Activated T-cell treated with anti-CD3 and anti-CD28 coated beads, Interleukin-2, amount 50 U/mL, for 72 hours (primary cell): ENCODE data around the gene PRR35. TPM values are rescaled to one million over a fixed set of nuclear protein-coding genes. Genes with fewer than 3 reads are reported as not detected.

Source experiments
- ATAC-seq, 2 donors: fragments of 150-1000 bp; cut with Tn5 transposase; replicated peaks in 1 of 2; 2 replicates each; pipeline ENCODE4 v1.10.0; 2021; ENCODE audit warnings: moderate library complexity in 2 of 2, mild to moderate bottlenecking in 1 of 2
- DNase-seq, 2 donors: peaks; one replicate each; pipeline ENCODE4 v3.0.0; 2021 to 2022; ENCODE audit warnings: mixed read lengths in 1 of 2
- H3K27ac Mint-ChIP-seq: one replicate; pipeline ENCODE4 v1.8.0; 2022; ENCODE audit warnings: mild to moderate bottlenecking, moderate library complexity, mixed read lengths
- H3K27me3 Mint-ChIP-seq: one replicate; pipeline ENCODE4 v1.8.0; 2022; ENCODE audit warnings: low read depth, mixed read lengths
- H3K36me3 Mint-ChIP-seq, 2 donors: one replicate each; pipeline ENCODE4 v1.8.0; 2022; ENCODE audit warnings: mixed read lengths in 2 of 2, mild to moderate bottlenecking in 1 of 2; ENCODE audit not compliant: insufficient read depth in 2 of 2
- H3K4me1 Mint-ChIP-seq: one replicate; pipeline ENCODE4 v1.8.0; 2022; ENCODE audit warnings: low read depth, mixed read lengths
- H3K4me3 Mint-ChIP-seq, 2 donors: one replicate each; pipeline ENCODE4 v1.8.0; 2022; ENCODE audit warnings: mild to moderate bottlenecking in 2 of 2, mixed read lengths in 2 of 2, moderate library complexity in 2 of 2
- H3K9me3 Mint-ChIP-seq, 2 donors: one replicate each; pipeline ENCODE4 v1.8.0; 2022; ENCODE audit warnings: mixed read lengths in 2 of 2
- total RNA-seq, 2 donors: library from RNA; stranded (reverse); gene quantifications; one replicate each; pipeline ENCODE4 v1.2.3, GENCODE V29; 2022

The PRR35 gene
- total RNA-seq, 2 donors from 2014 or later, result 0.10 TPM; not detected in 1

GRCh38 chr16:578870-579405 is 18.7 kb downstream of the PRR35 start:
- Mint-ChIP-seq H3K4me3 (peak overlapping the region in 1 of 2 donors; percentile 40), H3K27ac (no peak overlapping the region), H3K9me3 (no peaks in the 10 kb centered on the region), H3K36me3 (no peaks in the 10 kb centered on the region), H3K27me3 (no peaks in the 10 kb centered on the region), H3K4me1 (no peaks in the 10 kb centered on the region)
- peak; percentile 91 to 93 for ATAC-seq
- peak; percentile 76 to 81 for DNase-seq

- ATAC-seq, result no peak
- DNase-seq, result no peak
- H3K4me3 Mint-ChIP-seq, result no peak overlapping the region
- no peak overlapping the region for H3K27ac Mint-ChIP-seq
- peaks cover 2% of the 10 kb centered on the region for H3K4me1 Mint-ChIP-seq
- no peaks in the 10 kb centered on the region for H3K36me3 Mint-ChIP-seq
- H3K9me3 Mint-ChIP-seq, result no peaks in the 10 kb centered on the region
- no peaks in the 10 kb centered on the region for H3K27me3 Mint-ChIP-seq
Measured at GRCh38 chr16:580141-580945, 20.1 kb downstream of the PRR35 start.

- no peaks in the 10 kb centered on the region for H3K9me3 Mint-ChIP-seq
- no peak overlapping the region for H3K27ac Mint-ChIP-seq
- H3K27me3 Mint-ChIP-seq, result no peaks in the 10 kb centered on the region
- no peaks in the 10 kb centered on the region for H3K36me3 Mint-ChIP-seq
- ATAC-seq (no peak), DNase-seq (no peak)
- H3K4me3 Mint-ChIP-seq, result no peak overlapping the region
- peaks cover 9% of the 10 kb centered on the region for H3K4me1 Mint-ChIP-seq
Measured at GRCh38 chr16:580946-581498, 20.8 kb downstream of the PRR35 start.

- H3K4me3 Mint-ChIP-seq, result no peak overlapping the region
- no peaks in the 10 kb centered on the region for H3K27me3 Mint-ChIP-seq
- H3K36me3 Mint-ChIP-seq, result no peaks in the 10 kb centered on the region
- peaks cover 10% of the 10 kb centered on the region for H3K4me1 Mint-ChIP-seq
- ATAC-seq (no peak), DNase-seq (no peak)
- no peaks in the 10 kb centered on the region for H3K9me3 Mint-ChIP-seq
- H3K27ac Mint-ChIP-seq, result no peak overlapping the region
Measured at GRCh38 chr16:582218-582613, 22.0 kb downstream of the PRR35 start.

GRCh38 chr16:582614-583331 is 22.6 kb downstream of the PRR35 start:
- Mint-ChIP-seq H3K27ac (no peak overlapping the region), H3K9me3 (no peaks in the 10 kb centered on the region), H3K36me3 (no peaks in the 10 kb centered on the region), H3K4me1 (peaks cover 15% of the 10 kb centered on the region), H3K27me3 (no peaks in the 10 kb centered on the region), H3K4me3 (no peak overlapping the region)
- DNase-seq, result no peak
- no peak for ATAC-seq

- Mint-ChIP-seq H3K27ac (no peak overlapping the region), H3K27me3 (no peaks in the 10 kb centered on the region), H3K36me3 (no peaks in the 10 kb centered on the region), H3K4me1 (peaks cover 22% of the 10 kb centered on the region), H3K9me3 (no peaks in the 10 kb centered on the region), H3K4me3 (no peak overlapping the region)
- DNase-seq (no peak), ATAC-seq (no peak)
Measured at GRCh38 chr16:583470-583814, 23.2 kb downstream of the PRR35 start.

GRCh38 chr16:583815-584591 is 23.8 kb downstream of the PRR35 start:
- no peaks in the 10 kb centered on the region for H3K9me3 Mint-ChIP-seq

GRCh38 chr16:585351-585750 is 25.2 kb downstream of the PRR35 start:
- Mint-ChIP-seq H3K27me3 (no peaks in the 10 kb centered on the region), H3K9me3 (no peaks in the 10 kb centered on the region), H3K4me1 (peaks cover 22% of the 10 kb centered on the region), H3K27ac (no peak overlapping the region), H3K36me3 (peaks cover 0 to 2% of the 10 kb centered on the region in 2 donors), H3K4me3 (no peak overlapping the region)
- no peak for ATAC-seq
- no peak for DNase-seq

More at GRCh38 chr16:583815-584591, 23.8 kb downstream of the PRR35 start:
- ATAC-seq, result no peak
- Mint-ChIP-seq H3K27me3 (no peaks in the 10 kb centered on the region), H3K4me3 (no peak overlapping the region), H3K4me1 (peaks cover 22% of the 10 kb centered on the region), H3K27ac (no peak overlapping the region), H3K36me3 (peaks cover 0 to 2% of the 10 kb centered on the region in 2 donors)
- DNase-seq, result no peak

GRCh38 chr16:586047-586644 is 26.0 kb downstream of the PRR35 start:
- no peaks in the 10 kb centered on the region for H3K9me3 Mint-ChIP-seq
- peaks cover 0 to 4% of the 10 kb centered on the region in 2 donors for H3K36me3 Mint-ChIP-seq
- peaks cover 30% of the 10 kb centered on the region for H3K4me1 Mint-ChIP-seq
- ATAC-seq (no peak), DNase-seq (no peak)
- H3K27me3 Mint-ChIP-seq, result no peaks in the 10 kb centered on the region
- no peak overlapping the region for H3K27ac Mint-ChIP-seq
- peak overlapping the region in 1 of 2 donors; percentile 14 for H3K4me3 Mint-ChIP-seq

- no peaks in the 10 kb centered on the region for H3K9me3 Mint-ChIP-seq
- ATAC-seq, result no peak
- no peaks in the 10 kb centered on the region for H3K27me3 Mint-ChIP-seq
- H3K4me3 Mint-ChIP-seq, result peak overlapping the region; percentile 92 to 97
- H3K36me3 Mint-ChIP-seq, result peaks cover 0 to 4% of the 10 kb centered on the region in 2 donors
- peaks cover 38% of the 10 kb centered on the region for H3K4me1 Mint-ChIP-seq
- no peak overlapping the region for H3K27ac Mint-ChIP-seq
- DNase-seq, result no peak
Measured at GRCh38 chr16:586645-587590, 26.7 kb downstream of the PRR35 start.

GRCh38 chr16:588639-588888 is 28.4 kb downstream of the PRR35 start:
- Mint-ChIP-seq H3K27me3 (no peaks in the 10 kb centered on the region), H3K4me3 (peak overlapping the region; percentile 92 to 97), H3K27ac (peak overlapping the region; percentile 87), H3K4me1 (peaks cover 54% of the 10 kb centered on the region), H3K9me3 (no peaks in the 10 kb centered on the region), H3K36me3 (peaks cover 0 to 4% of the 10 kb centered on the region in 2 donors)
- DNase-seq (peak; percentile 71 to 73), ATAC-seq (peak; percentile 22 to 26)
